ENCODE measurements around the gene ERCC1. TPM values are rescaled to one million over a fixed set of nuclear protein-coding genes. Genes with fewer than 3 reads are reported as not detected.

Gene ERCC1
- total and polyA plus RNA-seq, 2 of the 13 experiments (the other 11 are each of a cell fraction or from before 2014, with no cell fraction given) = 40.0 to 66.4 TPM

GRCh38 chr19:45406226-45407090 is 17.3 kb downstream of the ERCC1 start, which contains the start of gene POLR1G (continued):
- 0 out of 2 replicates have a peak, but pooled peaks have one; percentile 18 for TF ChIP-seq ZNF580 (CRISPR knock-in tag; IDR thresholded peaks at IDR 0.05; ENCODE audit: borderline replicate concordance, low read depth)
- peak; percentile 55 for TF ChIP-seq YY1 (IDR thresholded peaks at IDR 0.05; ENCODE audit: insufficient read depth, insufficient replicate concordance, low read depth, low read length)
- TF ChIP-seq RNF219 (CRISPR knock-in tag; IDR thresholded peaks at IDR 0.05) = no peak
- TF ChIP-seq ATF3 (CRISPR knock-in tag; IDR thresholded peaks at IDR 0.05) = no peak
- no peak for TF ChIP-seq TBP (CRISPR knock-in tag; IDR thresholded peaks at IDR 0.05)
- TF ChIP-seq ZBTB7B (CRISPR knock-in tag; IDR thresholded peaks at IDR 0.05) = peak; percentile 18; the same call in 1 of the 2 replicates
- TF ChIP-seq ZNF891 (CRISPR knock-in tag; IDR thresholded peaks at IDR 0.05) = peak; percentile 86
- TF ChIP-seq ETV6 (CRISPR knock-in tag; conservative IDR thresholded peaks at IDR 0.05) = no peak
- TF ChIP-seq ZNF547 (CRISPR knock-in tag; IDR thresholded peaks at IDR 0.05) = peak; percentile 62; the same call in 1 of the 2 replicates
- no peak for TF ChIP-seq ZNF550 (CRISPR knock-in tag; IDR thresholded peaks at IDR 0.05; ENCODE audit: borderline replicate concordance)
- no peak for TF ChIP-seq ZNF530 (CRISPR knock-in tag; IDR thresholded peaks at IDR 0.05; ENCODE audit: low read depth)
- peak; percentile 44; the same call in 1 of the 2 replicates for TF ChIP-seq TFDP1 (CRISPR knock-in tag; IDR thresholded peaks at IDR 0.05; ENCODE audit: borderline replicate concordance)
- TF ChIP-seq TCF7L2 (IDR thresholded peaks at IDR 0.05; ENCODE audit: low read depth, low read length) = no peak
- TF ChIP-seq, protein P1, sequence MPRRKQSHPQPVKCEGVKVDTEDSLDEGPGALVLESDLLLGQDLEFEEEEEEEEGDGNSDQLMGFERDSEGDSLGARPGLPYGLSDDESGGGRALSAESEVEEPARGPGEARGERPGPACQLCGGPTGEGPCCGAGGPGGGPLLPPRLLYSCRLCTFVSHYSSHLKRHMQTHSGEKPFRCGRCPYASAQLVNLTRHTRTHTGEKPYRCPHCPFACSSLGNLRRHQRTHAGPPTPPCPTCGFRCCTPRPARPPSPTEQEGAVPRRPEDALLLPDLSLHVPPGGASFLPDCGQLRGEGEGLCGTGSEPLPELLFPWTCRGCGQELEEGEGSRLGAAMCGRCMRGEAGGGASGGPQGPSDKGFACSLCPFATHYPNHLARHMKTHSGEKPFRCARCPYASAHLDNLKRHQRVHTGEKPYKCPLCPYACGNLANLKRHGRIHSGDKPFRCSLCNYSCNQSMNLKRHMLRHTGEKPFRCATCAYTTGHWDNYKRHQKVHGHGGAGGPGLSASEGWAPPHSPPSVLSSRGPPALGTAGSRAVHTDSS (CRISPR knock-in tag; conservative IDR thresholded peaks at IDR 0.05) = no peak
- no peak for TF ChIP-seq TRIM22 (IDR thresholded peaks at IDR 0.05)
- no peak for TF ChIP-seq AHR (CRISPR knock-in tag; IDR thresholded peaks at IDR 0.05)
- peak; percentile 36 for TF ChIP-seq CBX1 (IDR thresholded peaks at IDR 0.05; ENCODE audit: low read depth)
- peak; percentile 90 for TF ChIP-seq ATF7 (IDR thresholded peaks at IDR 0.05)
- TF ChIP-seq ATF7 (CRISPR knock-in tag; IDR thresholded peaks at IDR 0.05) = peak; percentile 24; the same call in 1 of the 2 replicates
- TF ChIP-seq ZMAT3 (CRISPR knock-in tag; conservative IDR thresholded peaks at IDR 0.05) = 0 out of 2 replicates have a peak, but pooled peaks have one; percentile 68
- TF ChIP-seq ZNF354B (CRISPR knock-in tag; IDR thresholded peaks at IDR 0.05) = 0 out of 2 replicates have a peak, but pooled peaks have one; percentile 72
